Measurements from ENCODE around the gene DAZAP1. TPM values are rescaled to one million over a fixed set of nuclear protein-coding genes. Genes with fewer than 3 reads are reported as not detected.

The DAZAP1 gene
- polyA plus RNA-seq, 1 experiment = 45.8 TPM

- DNase-seq (ENCODE audit: low read depth, low spot score) = no peak
- no peak overlapping the region for H3K27ac ChIP-seq (ENCODE audit: low read depth, low read length)
- H3K4me3 ChIP-seq (ENCODE audit: low read depth, low read length) = no peak overlapping the region
- TF ChIP-seq CTCF (IDR thresholded peaks at IDR 0.05; ENCODE audit: low read depth, low read length) = no peak
- H3K9me3 ChIP-seq (ENCODE audit: control insufficient read depth, insufficient read depth, low read length) = peaks cover 5% of the 10 kb centered on the region; the same call in 1 of the 2 replicates
- ChIA-PET POLR2A (interaction anchor here (0.5 kb wide), 1 partner anchor 57 kb away, joined by 3 read pairs; no protein-coding TSS in a partner anchor), CTCF (no interaction called here)
- no peaks in the 10 kb centered on the region for H3K27me3 ChIP-seq (ENCODE audit: control insufficient read depth, insufficient read depth, low read length)
Observed at GRCh38 chr19:1377176-1377964, 30.0 kb upstream of the DAZAP1 start.

DNA sequence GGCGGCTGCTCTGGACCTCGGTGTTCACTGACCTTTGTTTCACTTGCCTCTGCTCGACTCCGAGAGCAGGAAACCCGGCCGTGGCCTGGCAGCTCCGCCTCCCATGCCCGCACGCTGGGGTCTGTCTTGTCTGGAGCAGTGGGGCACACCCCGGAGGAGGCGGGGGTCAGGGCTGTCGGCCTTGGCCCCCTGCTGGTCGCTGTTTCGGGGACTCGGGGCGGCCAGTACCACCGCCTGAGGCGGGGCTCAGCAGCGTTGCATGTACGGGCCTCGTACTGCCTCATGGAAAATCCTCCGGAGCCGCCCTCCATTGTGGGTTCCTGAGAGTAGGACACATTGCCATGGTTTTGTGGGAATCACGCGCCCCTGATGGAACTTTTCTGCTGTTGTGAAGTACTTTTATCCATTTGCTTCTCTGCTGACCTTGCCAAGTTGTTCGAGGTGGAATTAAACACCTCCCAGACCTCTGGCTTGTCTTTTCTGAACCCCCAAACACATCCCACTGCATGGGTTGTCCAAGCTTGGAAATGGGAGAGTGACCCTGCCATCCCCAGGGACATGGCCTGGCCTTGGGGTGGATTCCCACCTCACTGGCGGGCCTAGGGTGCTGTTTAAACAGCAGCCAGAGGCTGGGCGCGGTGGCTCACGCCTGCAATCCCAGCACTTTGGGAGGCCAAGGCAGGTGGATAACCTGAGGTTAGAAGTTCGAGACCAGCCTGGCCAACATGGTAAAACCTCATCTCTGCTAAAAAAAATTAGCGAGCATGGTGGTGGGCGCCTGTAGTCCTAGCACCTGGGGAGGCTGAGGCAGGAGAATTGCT is 29.2 kb upstream of the DAZAP1 start:
- no peaks in the 10 kb centered on the region for H3K27me3 ChIP-seq (ENCODE audit: control insufficient read depth, insufficient read depth, low read length)
- DNase-seq (ENCODE audit: low read depth, low spot score) = no peak
- H3K27ac ChIP-seq (ENCODE audit: low read depth, low read length) = no peak overlapping the region
- no peak overlapping the region for H3K4me3 ChIP-seq (ENCODE audit: low read depth, low read length)
- no peak for TF ChIP-seq CTCF (IDR thresholded peaks at IDR 0.05; ENCODE audit: low read depth, low read length)
- POLR2A ChIA-PET = no interaction called here
- CTCF ChIA-PET = no interaction called here
- peaks cover 5% of the 10 kb centered on the region; the same call in 1 of the 2 replicates for H3K9me3 ChIP-seq (ENCODE audit: control insufficient read depth, insufficient read depth, low read length)

GRCh38 chr19:1379126-1379905 is 28.1 kb upstream of the DAZAP1 start:
- H3K27me3 ChIP-seq (ENCODE audit: control insufficient read depth, insufficient read depth, low read length) = no peaks in the 10 kb centered on the region
- no peak overlapping the region for H3K27ac ChIP-seq (ENCODE audit: low read depth, low read length)
- TF ChIP-seq CTCF (IDR thresholded peaks at IDR 0.05; ENCODE audit: low read depth, low read length) = no peak
- DNase-seq (ENCODE audit: low read depth, low spot score) = no peak
- peaks cover 5% of the 10 kb centered on the region; the same call in 1 of the 2 replicates for H3K9me3 ChIP-seq (ENCODE audit: control insufficient read depth, insufficient read depth, low read length)
- ChIA-PET CTCF (no interaction called here), POLR2A (no interaction called here)
- no peak overlapping the region for H3K4me3 ChIP-seq (ENCODE audit: low read depth, low read length)

DNA sequence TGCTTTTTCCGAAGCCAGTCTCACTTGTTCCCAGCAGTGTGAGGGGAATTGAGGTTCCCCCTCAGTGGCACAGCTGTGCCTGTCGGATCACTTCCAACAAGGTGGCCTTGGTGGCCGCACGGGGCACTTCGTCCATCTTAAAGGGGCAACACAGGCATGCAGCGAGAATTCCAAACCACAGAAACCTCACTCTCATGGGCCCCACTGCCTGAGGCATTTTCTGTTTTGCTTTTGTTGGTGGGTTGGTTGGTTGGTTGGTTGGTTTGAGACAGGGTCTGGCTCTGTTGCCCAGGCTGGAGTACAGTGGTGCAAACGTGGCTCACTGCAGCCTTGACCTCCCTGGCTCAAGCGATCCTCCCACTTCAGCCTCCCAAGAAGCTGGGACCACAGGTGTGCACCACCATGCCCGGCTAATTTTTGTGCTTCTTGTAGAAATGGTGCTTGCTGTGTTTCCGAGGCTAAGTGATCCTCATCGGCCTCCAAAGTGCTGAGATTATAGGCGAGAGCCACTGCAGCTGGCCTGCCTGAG is 27.4 kb upstream of the DAZAP1 start:
- no peak for TF ChIP-seq CTCF (IDR thresholded peaks at IDR 0.05; ENCODE audit: low read depth, low read length)
- no peaks in the 10 kb centered on the region for H3K27me3 ChIP-seq (ENCODE audit: control insufficient read depth, insufficient read depth, low read length)
- peaks cover 5% of the 10 kb centered on the region; the same call in 1 of the 2 replicates for H3K9me3 ChIP-seq (ENCODE audit: control insufficient read depth, insufficient read depth, low read length)
- ChIA-PET CTCF (no interaction called here), POLR2A (no interaction called here)
- DNase-seq (ENCODE audit: low read depth, low spot score) = no peak
- H3K27ac ChIP-seq (ENCODE audit: low read depth, low read length) = no peak overlapping the region
- no peak overlapping the region for H3K4me3 ChIP-seq (ENCODE audit: low read depth, low read length)

All from AG04450 (cell line).